Effector memory CD4-positive, alpha-beta T cell (primary cell): ENCODE results near the gene PUDP.

Experiments used
- DNase-seq, 3 donors: peaks; one replicate each; pipeline ENCODE4 v3.0.0-alpha.2; 2020
- H3K27ac ChIP-seq: 2 replicates; pipeline ENCODE4 v1.7.0; 2013; ENCODE audit warnings: mild to moderate bottlenecking, low read length, moderate library complexity; ENCODE audit not compliant: insufficient read depth, poor library complexity, severe bottlenecking
- H3K27me3 ChIP-seq: replicated peaks from 2 replicates; pipeline ENCODE4 v1.7.0; 2013; ENCODE audit warnings: mild to moderate bottlenecking, low read length; ENCODE audit not compliant: insufficient read depth, control insufficient read depth, poor library complexity, severe bottlenecking
- H3K36me3 ChIP-seq: 2 replicates; pipeline ENCODE4 v1.7.0; 2013; ENCODE audit warnings: mild to moderate bottlenecking, low read length, moderate library complexity; ENCODE audit not compliant: control insufficient read depth, insufficient read depth
- H3K4me1 ChIP-seq: 2 replicates; pipeline ENCODE4 v1.7.0; 2013; ENCODE audit warnings: low read length, mild to moderate bottlenecking; ENCODE audit not compliant: control insufficient read depth, insufficient read depth, poor library complexity, severe bottlenecking
- H3K4me3 ChIP-seq: 2 replicates; pipeline ENCODE4 v1.7.0; 2013; ENCODE audit warnings: low read length, low read depth, mild to moderate bottlenecking; ENCODE audit not compliant: insufficient read depth, poor library complexity, severe bottlenecking
- H3K9me3 ChIP-seq: 2 replicates; pipeline ENCODE4 v1.7.0; 2013; ENCODE audit warnings: mild to moderate bottlenecking, low read length, moderate library complexity; ENCODE audit not compliant: control insufficient read depth

PUDP gene

GRCh38 chrX:7077241-7078230 is 70.4 kb downstream of the PUDP start:
- Histone ChIP-seq H3K4me1 (peaks cover 2% of the 10 kb centered on the region), H3K27ac (no peak overlapping the region), H3K9me3 (no peaks in the 10 kb centered on the region), H3K4me3 (no peak overlapping the region), H3K36me3 (peaks cover 11% of the 10 kb centered on the region), H3K27me3 (no peaks in the 10 kb centered on the region)
- DNase-seq: no peak

GRCh38 chrX:7076245-7076661 is 71.7 kb downstream of the PUDP start:
- Histone ChIP-seq H3K4me1 (no peaks in the 10 kb centered on the region), H3K4me3 (no peak overlapping the region), H3K27me3 (no peaks in the 10 kb centered on the region), H3K9me3 (no peaks in the 10 kb centered on the region), H3K27ac (no peak overlapping the region), H3K36me3 (peaks cover 11% of the 10 kb centered on the region)
- DNase-seq: no peak

DNA sequence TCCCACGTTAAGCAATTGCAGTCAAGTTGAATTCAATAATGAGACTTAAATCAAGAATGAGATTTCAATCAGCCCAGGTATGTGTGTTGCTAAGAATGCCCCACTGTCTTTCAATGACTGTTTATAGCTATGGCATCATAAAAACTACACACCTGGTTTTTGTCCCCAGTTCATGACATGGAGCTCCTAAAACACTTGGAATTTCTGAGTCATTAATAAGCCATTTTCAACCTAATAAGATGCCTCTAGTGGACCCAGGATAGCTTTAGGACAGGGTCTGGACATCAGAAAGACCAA is 73.1 kb downstream of the PUDP start:
- Histone ChIP-seq H3K36me3 (peaks cover 11% of the 10 kb centered on the region), H3K9me3 (no peaks in the 10 kb centered on the region), H3K4me3 (no peak overlapping the region), H3K27ac (no peak overlapping the region), H3K27me3 (no peaks in the 10 kb centered on the region), H3K4me1 (no peaks in the 10 kb centered on the region)
- no peak for DNase-seq

DNA sequence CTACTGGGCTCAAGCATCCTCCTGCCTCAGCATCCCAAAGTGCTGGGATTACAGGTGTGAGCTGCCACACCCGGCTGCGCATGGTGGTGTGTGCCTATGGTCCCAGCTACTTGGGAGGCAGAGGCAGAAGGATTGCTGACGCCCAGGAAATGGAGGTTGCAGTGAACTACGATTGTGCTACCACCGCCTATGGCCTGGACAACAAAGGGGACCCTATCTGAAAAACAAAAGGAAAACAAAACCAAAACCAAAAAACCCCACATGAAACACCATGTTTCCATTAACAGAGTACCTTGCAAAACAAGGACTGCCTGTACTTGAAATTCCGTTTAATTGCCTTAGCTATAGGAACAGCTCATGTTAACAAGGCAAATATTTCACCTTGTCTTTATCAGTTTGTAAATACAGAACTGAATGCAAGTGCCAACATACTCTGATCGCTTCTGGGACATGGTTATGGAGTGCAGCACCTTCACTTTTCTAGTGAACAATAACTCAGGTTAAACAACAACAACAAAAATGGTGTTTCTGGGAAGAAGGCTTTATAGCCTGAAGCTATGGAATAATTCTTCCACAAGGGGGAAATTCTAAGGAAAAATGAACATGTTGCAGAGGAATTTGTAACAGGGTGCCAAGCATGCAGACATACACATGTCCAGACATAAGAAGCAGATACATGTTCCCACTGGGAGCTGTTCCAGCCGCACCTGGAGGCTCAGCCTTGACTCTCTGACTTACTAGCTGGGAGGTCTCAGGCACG is 73.6 kb downstream of the PUDP start:
- Histone ChIP-seq H3K4me1 (peaks cover under 1% of the 10 kb centered on the region), H3K4me3 (no peak overlapping the region), H3K36me3 (peaks cover 11% of the 10 kb centered on the region), H3K9me3 (no peaks in the 10 kb centered on the region), H3K27ac (no peak overlapping the region), H3K27me3 (no peaks in the 10 kb centered on the region)
- DNase-seq: no peak

DNA sequence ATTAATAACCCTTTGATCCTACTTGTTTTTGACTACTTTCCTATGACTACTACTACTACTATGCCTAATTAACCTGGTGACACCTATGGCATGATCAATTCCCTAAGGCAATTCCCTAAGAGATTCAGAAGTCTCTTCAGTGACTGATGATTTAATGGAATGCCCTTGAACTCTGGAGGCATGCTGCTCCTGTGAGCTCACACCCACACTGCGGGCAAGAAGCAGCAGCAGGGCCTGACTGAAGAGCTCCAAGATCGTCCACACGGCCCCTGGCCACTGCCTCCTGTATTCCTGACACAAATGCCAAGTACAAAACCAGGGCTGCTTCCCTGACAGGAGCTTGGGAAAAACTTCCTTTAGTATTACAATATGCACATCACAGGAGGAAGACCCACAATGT is 74.6 kb downstream of the PUDP start:
- Histone ChIP-seq H3K27me3 (no peaks in the 10 kb centered on the region), H3K4me1 (peaks cover 8% of the 10 kb centered on the region), H3K9me3 (no peaks in the 10 kb centered on the region), H3K27ac (no peak overlapping the region), H3K36me3 (peaks cover 11% of the 10 kb centered on the region), H3K4me3 (no peak overlapping the region)
- DNase-seq: no peak

DNA sequence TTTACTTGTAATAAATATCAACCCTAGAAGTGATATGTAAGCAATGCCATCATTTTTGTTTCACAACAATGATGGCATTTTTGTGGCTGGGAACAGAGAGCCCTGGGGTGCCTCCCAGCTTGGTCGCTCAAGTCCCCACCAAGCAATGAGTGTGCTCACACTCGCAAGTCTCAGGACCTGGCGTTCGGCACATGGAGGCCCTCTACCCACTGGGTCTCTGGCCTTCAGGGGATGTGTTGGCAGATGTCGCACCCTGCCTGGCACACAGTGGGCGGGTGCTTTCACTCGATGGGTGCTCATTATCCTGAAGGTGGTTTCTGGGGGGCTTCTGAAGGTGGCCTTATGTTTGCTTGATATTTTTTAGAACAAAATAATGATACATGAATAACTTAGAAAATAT is 75.1 kb downstream of the PUDP start:
- H3K4me3 ChIP-seq: no peak overlapping the region
- H3K27ac ChIP-seq: no peak overlapping the region
- peaks cover 8% of the 10 kb centered on the region for H3K4me1 ChIP-seq
- H3K9me3 ChIP-seq: no peaks in the 10 kb centered on the region
- H3K27me3 ChIP-seq: no peaks in the 10 kb centered on the region
- no peak for DNase-seq
- H3K36me3 ChIP-seq: peaks cover 11% of the 10 kb centered on the region

DNA sequence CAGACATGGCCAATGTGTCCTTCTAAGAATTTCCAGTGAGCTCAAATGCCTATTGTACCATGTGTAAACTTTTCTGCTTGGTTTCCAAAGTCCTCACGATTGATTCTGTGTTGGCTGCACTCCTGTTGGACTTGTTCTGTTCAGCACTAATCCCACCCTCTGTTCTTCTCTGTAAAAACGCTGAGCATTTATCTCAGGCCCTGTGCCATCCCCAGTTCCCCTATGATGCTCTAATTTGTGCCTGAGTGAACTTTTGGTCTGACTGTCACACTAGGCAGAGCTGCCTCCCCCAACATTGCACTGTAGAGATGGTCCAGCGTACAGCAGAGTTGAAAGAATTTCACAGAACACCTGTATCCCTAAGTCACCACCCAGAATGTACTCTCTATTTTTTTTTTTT is 76.6 kb downstream of the PUDP start:
- H3K27ac ChIP-seq: no peak overlapping the region
- H3K27me3 ChIP-seq: no peaks in the 10 kb centered on the region
- peaks cover 7% of the 10 kb centered on the region for H3K36me3 ChIP-seq
- no peak for DNase-seq
- no peak overlapping the region for H3K4me3 ChIP-seq
- H3K9me3 ChIP-seq: no peaks in the 10 kb centered on the region
- H3K4me1 ChIP-seq: peaks cover 8% of the 10 kb centered on the region

GRCh38 chrX:7069556-7069955 is 78.4 kb downstream of the PUDP start:
- no peak for DNase-seq
- H3K4me3 ChIP-seq: no peak overlapping the region
- H3K27me3 ChIP-seq: no peaks in the 10 kb centered on the region
- peaks cover 8% of the 10 kb centered on the region for H3K4me1 ChIP-seq
- no peaks in the 10 kb centered on the region for H3K36me3 ChIP-seq
- H3K9me3 ChIP-seq: no peaks in the 10 kb centered on the region
- H3K27ac ChIP-seq: no peak overlapping the region

GRCh38 chrX:7068939-7069367 is 79.0 kb downstream of the PUDP start:
- peaks cover 8% of the 10 kb centered on the region for H3K4me1 ChIP-seq
- no peaks in the 10 kb centered on the region for H3K9me3 ChIP-seq
- no peak overlapping the region for H3K4me3 ChIP-seq
- no peaks in the 10 kb centered on the region for H3K27me3 ChIP-seq
- no peaks in the 10 kb centered on the region for H3K36me3 ChIP-seq
- H3K27ac ChIP-seq: no peak overlapping the region
- DNase-seq: no peak

DNA sequence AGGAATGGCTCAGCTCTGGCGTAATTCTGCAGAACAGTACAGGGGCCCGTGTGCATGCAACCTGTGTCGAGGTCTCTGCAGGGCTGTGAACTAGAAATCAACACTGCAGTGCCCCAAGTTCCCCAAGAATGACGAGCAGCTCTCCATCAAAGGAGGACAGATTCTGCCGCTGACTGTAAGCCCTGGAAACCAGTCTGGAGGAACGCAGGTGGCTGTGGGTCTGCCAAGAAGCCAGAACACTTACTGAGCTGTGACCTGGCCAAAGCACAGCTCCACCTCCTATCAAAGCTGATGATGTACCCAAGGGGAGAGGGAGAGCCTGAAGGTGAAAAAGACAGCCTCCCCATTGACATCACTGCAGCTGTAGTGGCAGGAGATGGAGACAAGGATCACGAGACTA is 80.7 kb downstream of the PUDP start:
- no peaks in the 10 kb centered on the region for H3K9me3 ChIP-seq
- H3K27me3 ChIP-seq: no peaks in the 10 kb centered on the region
- no peak overlapping the region for H3K4me3 ChIP-seq
- peaks cover 8% of the 10 kb centered on the region for H3K4me1 ChIP-seq
- no peak overlapping the region for H3K27ac ChIP-seq
- no peak for DNase-seq
- no peaks in the 10 kb centered on the region for H3K36me3 ChIP-seq
